Esophagus muscularis mucosa (tissue), 4 donors: Measurements from ENCODE around the gene CC2D2B. TPM values are rescaled to one million over a fixed set of nuclear protein-coding genes. Genes with fewer than 3 reads are reported as not detected.

Source experiments
- DNase-seq: peaks from one replicate; pipeline ENCODE4 v3.0.0-alpha.2; 2017; ENCODE audit errors: extremely low spot score
- H3K27ac ChIP-seq, 4 donors: fragments of 200-600 bp; sonication (generic); replicated peaks in 1 of 4; 1 replicate in 3 of 4; 2 replicates in 1 of 4; pipeline ENCODE4 v1.5.1; 2016 to 2019; ENCODE audit warnings: mild to moderate bottlenecking in 1 of 4
- H3K27me3 ChIP-seq, 4 donors: fragments of 200-600 bp; sonication (generic); one replicate each; pipeline versions ENCODE4 v1.5.1 to v1.6.0; 2016 to 2019
- H3K36me3 ChIP-seq, 4 donors: fragments of 200-600 bp; sonication (generic); one replicate each; pipeline ENCODE4 v1.5.1; 2016 to 2019
- H3K4me1 ChIP-seq, 4 donors: fragments of 200-600 bp; sonication (generic); one replicate each; pipeline ENCODE4 v1.5.1; 2016 to 2019
- H3K4me3 ChIP-seq, 4 donors: fragments of 200-600 bp; sonication (generic); 1 replicate in 2 of 4; 2 replicates in 2 of 4; pipeline ENCODE4 v1.5.1; 2016 to 2019; ENCODE audit warnings: mild to moderate bottlenecking in 4 of 4, moderate library complexity in 1 of 4
- H3K9me3 ChIP-seq, 4 donors: fragments of 200-600 bp; sonication (generic); 1 replicate in 3 of 4; 2 replicates in 1 of 4; pipeline ENCODE4 v1.5.1; 2016 to 2019
- EP300 ChIP-seq: sonication (generic); formaldehyde crosslinking; IDR thresholded peaks from one replicate; pipeline ENCODE4 v1.6.1; 2017; ENCODE audit warnings: antibody characterized with exemption
- POLR2A ChIP-seq: fragments of 450-650 bp; IDR thresholded peaks from one replicate; pipeline ENCODE4 v1.6.1; 2017; ENCODE audit warnings: antibody characterized with exemption, moderate library complexity, mild to moderate bottlenecking, low read depth
- POLR2AphosphoS5 ChIP-seq, 2 donors: sonication (generic); formaldehyde crosslinking; IDR thresholded peaks; one replicate each; pipeline ENCODE4 v1.6.1; 2017; ENCODE audit warnings: antibody characterized with exemption in 2 of 2
- WGBS: methylation state at CpG from one replicate; pipeline ENCODE4 v1.1.5; 2018; 5-methylcytosine and 5-hydroxymethylcytosine counted together
- intact Hi-C: fragments of 100-400 bp; cut with DNase I; formaldehyde crosslinking; loops from one replicate; pipeline ENCODE4 v1.15.1; 2023
- total RNA-seq, 4 donors: library from RNA; depleted of rRNA; stranded (reverse); fragments of >200 nt; gene quantifications; one replicate each; pipeline versions ENCODE4 v1.1.0 to v1.2.1, GENCODE V29; 2016
- TF ChIP-seq, protein P1 (sequence below), 3 experiments: fragments of 200-600 bp in 2 of 3; fragments of 450-650 bp in 1 of 3; sonication (generic) in 2 of 3; IDR thresholded peaks; one replicate each; pipeline ENCODE4 v1.5.1; 2017 to 2019; ENCODE audit warnings: antibody characterized with exemption in 3 of 3, mild to moderate bottlenecking in 2 of 3, moderate library complexity in 1 of 3

The CC2D2B gene
- total RNA-seq, 4 donors from 2014 or later, result 1.2 to 2.9 (median 1.8) TPM

DNA sequence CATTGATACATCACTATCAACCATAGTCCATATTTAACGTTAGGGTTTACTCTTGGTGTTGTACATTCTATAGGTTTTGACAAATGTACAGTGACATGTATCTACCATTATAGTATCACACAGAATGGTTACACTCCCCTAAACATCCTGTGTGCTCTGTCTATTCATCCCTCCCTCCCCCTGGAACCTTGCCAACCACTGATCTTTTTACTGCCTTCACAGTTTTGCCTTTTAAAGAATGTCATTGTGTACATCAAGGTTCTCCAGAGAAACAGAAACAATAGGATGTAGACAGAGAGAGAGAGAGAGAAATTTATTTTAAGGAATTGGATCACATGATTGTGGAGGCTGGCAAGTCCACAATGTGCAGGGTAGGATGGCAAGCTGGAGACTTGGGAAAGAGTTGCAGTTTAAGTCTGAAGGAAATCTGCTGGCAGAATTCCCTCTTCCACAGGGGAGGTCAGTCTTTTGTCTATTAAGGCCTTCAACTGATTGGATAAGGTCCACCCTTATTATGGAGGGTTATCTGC, 90.5 kb downstream of the CC2D2B start:
- Histone ChIP-seq H3K27ac (no peak overlapping the region), H3K9me3 (no peaks in the 10 kb centered on the region), H3K4me1 (no peaks in the 10 kb centered on the region), H3K27me3 (no peaks in the 10 kb centered on the region), H3K4me3 (no peak overlapping the region), H3K36me3 (no peaks in the 10 kb centered on the region)
- DNase-seq, result no peak
- WGBS, result 68% methylated on average over 1 of the region's 1 CpG
- intact Hi-C loops, result no loop called here
- TF ChIP-seq POLR2A (no peak), EP300 (no peak), POLR2AphosphoS5 (IDR thresholded peaks at IDR 0.05) (no peak)
- TF ChIP-seq, protein P1, sequence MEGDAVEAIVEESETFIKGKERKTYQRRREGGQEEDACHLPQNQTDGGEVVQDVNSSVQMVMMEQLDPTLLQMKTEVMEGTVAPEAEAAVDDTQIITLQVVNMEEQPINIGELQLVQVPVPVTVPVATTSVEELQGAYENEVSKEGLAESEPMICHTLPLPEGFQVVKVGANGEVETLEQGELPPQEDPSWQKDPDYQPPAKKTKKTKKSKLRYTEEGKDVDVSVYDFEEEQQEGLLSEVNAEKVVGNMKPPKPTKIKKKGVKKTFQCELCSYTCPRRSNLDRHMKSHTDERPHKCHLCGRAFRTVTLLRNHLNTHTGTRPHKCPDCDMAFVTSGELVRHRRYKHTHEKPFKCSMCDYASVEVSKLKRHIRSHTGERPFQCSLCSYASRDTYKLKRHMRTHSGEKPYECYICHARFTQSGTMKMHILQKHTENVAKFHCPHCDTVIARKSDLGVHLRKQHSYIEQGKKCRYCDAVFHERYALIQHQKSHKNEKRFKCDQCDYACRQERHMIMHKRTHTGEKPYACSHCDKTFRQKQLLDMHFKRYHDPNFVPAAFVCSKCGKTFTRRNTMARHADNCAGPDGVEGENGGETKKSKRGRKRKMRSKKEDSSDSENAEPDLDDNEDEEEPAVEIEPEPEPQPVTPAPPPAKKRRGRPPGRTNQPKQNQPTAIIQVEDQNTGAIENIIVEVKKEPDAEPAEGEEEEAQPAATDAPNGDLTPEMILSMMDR (IDR thresholded peaks at IDR 0.05), result no peak

DNA sequence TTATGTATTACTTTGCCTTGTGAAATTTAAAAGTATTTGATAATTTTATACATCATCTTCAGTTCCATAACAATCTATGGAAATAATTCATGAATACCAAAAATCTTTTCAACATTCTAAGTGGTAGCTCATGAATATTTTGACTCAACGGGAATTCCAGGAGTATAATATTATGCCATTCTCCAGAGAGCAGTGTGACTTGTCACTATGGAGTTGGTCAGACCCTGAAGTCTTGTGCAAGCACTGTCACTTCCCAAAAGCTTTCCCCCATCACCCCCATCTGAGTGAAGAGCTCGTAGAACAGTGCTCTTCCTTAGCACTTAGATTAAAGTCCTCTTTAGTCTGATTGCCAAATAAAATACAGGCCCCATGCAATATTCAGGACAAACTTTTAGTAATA, 106.2 kb downstream of the CC2D2B start:
- intact Hi-C loops, result no loop called here
- WGBS, result 92% methylated on average over 2 of the region's 2 CpGs

DNA sequence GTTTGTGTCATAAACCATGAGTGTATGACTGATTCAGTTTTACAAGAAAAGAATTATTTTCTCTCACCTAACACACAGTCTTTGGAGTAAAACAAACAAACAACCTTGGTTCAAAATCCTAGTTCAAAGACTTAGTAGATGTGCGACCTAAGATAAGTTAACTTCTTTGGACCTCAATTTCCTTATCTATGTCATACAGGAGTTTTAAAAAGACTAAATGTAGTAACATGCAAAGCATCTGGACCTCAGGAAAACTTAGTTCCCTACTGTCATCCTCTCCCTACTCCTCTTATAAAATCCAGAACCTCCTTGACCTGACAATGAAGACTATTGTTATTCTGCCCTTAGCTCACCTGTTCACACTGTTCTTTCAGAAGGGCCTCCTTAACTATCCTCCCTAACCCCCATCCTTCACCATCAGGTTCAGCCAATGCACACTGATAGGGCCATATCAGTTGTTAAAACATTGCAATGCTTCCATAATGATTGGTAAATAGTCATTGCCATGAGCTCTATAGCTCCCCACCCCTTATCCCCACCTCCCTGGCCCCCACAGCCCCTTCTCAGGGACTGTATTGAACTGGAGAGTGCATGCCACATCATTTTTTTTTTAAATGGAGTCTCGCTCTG, 106.8 kb downstream of the CC2D2B start:
- Histone ChIP-seq H3K9me3 (no peaks in the 10 kb centered on the region), H3K4me3 (no peak overlapping the region), H3K4me1 (peaks cover 0 to 7% (median 3%) of the 10 kb centered on the region in 4 donors), H3K36me3 (no peaks in the 10 kb centered on the region), H3K27ac (no peak overlapping the region), H3K27me3 (no peaks in the 10 kb centered on the region)
- intact Hi-C loops, result loop anchor here (5.0 kb wide), 1 partner anchor 278 kb away; no protein-coding TSS in a partner anchor
- no peak for DNase-seq
- WGBS, result 100% methylated on average over 2 of the region's 2 CpGs
- TF ChIP-seq POLR2AphosphoS5 (IDR thresholded peaks at IDR 0.05) (no peak), POLR2A (no peak), EP300 (no peak)
- TF ChIP-seq, protein P1 (IDR thresholded peaks at IDR 0.05), result no peak

More for the DNA sequence above, 106.2 kb downstream of the CC2D2B start:
- H3K27me3 ChIP-seq, result no peaks in the 10 kb centered on the region
- H3K27ac ChIP-seq, result no peak overlapping the region
- no peak overlapping the region for H3K4me3 ChIP-seq
- TF ChIP-seq POLR2A (no peak), POLR2AphosphoS5 (IDR thresholded peaks at IDR 0.05) (no peak), EP300 (no peak)
- TF ChIP-seq, protein P1 (IDR thresholded peaks at IDR 0.05), result no peak
- H3K36me3 ChIP-seq, result no peaks in the 10 kb centered on the region
- H3K4me1 ChIP-seq, result peaks cover 0 to 7% (median 3%) of the 10 kb centered on the region in 4 donors
- no peak for DNase-seq
- H3K9me3 ChIP-seq, result no peaks in the 10 kb centered on the region

- WGBS, result 19% methylated on average over 5 of the region's 5 CpGs
- Histone ChIP-seq H3K36me3 (no peaks in the 10 kb centered on the region), H3K27ac (no peak overlapping the region), H3K4me1 (peaks cover 0 to 7% (median 3%) of the 10 kb centered on the region in 4 donors), H3K4me3 (no peak overlapping the region), H3K9me3 (no peaks in the 10 kb centered on the region), H3K27me3 (no peaks in the 10 kb centered on the region)
- TF ChIP-seq POLR2A, result no peak
- TF ChIP-seq, protein P1 (IDR thresholded peaks at IDR 0.05), result peak; percentile 58 to 78 (median 60)
- no peak for DNase-seq
- intact Hi-C loops, result loop anchor here (5.0 kb wide), 1 partner anchor 275 kb away; no protein-coding TSS in a partner anchor
These were observed 109.5 kb downstream of the CC2D2B start for GRCh38 chr10:96017191-96017687.
